Lung (tissue), 12 donors: Measurements from ENCODE around the gene FHOD1. TPM values are rescaled to one million over a fixed set of nuclear protein-coding genes. Genes with fewer than 3 reads are reported as not detected.

Source experiments
- ATAC-seq: fragments of 200-7000 bp; cut with Tn5 transposase; one replicate; pipeline ENCODE4 v1.9.1; 2020; ENCODE audit warnings: moderate number of reproducible peaks; ENCODE audit not compliant: insufficient read depth, low FRiP score
- DNase-seq, 3 donors: peaks; one replicate each; pipeline ENCODE4 v3.0.0-alpha.2; 2013 to 2017
- H3K27ac ChIP-seq, 2 donors: one replicate each; pipeline ENCODE4 v1.5.1; 2013; ENCODE audit warnings: mild to moderate bottlenecking in 2 of 2, moderate library complexity in 2 of 2, control low read depth in 1 of 2, inconsistent platforms in 1 of 2, low read depth in 1 of 2, low read length in 1 of 2
- H3K27me3 ChIP-seq, 3 donors: one replicate each; pipeline ENCODE4 v1.5.1; 2013; ENCODE audit warnings: low read length in 2 of 3; ENCODE audit not compliant: control insufficient read depth in 3 of 3, insufficient read depth in 3 of 3
- H3K36me3 ChIP-seq, 4 donors: one replicate each; pipeline ENCODE4 v1.5.1; 2013; ENCODE audit warnings: low read length in 4 of 4, mild to moderate bottlenecking in 1 of 4, moderate library complexity in 1 of 4; ENCODE audit not compliant: control insufficient read depth in 4 of 4, insufficient read depth in 4 of 4
- H3K4me1 ChIP-seq, 5 donors: one replicate each; pipeline ENCODE4 v1.5.1; 2013; ENCODE audit warnings: low read length in 5 of 5, mild to moderate bottlenecking in 2 of 5, moderate library complexity in 1 of 5; ENCODE audit not compliant: control insufficient read depth in 5 of 5, insufficient read depth in 5 of 5
- H3K4me3 ChIP-seq: one replicate; pipeline ENCODE4 v1.5.1; 2013; ENCODE audit warnings: mild to moderate bottlenecking, control low read depth, moderate library complexity
- H3K9ac ChIP-seq, 2 donors: one replicate each; pipeline ENCODE4 v1.5.1; 2013; ENCODE audit warnings: low read length in 2 of 2, control low read depth in 1 of 2; ENCODE audit not compliant: insufficient read depth in 1 of 2
- H3K9me3 ChIP-seq, 4 donors: one replicate each; pipeline ENCODE4 v1.5.1; 2013; ENCODE audit warnings: low read length in 3 of 4, mild to moderate bottlenecking in 1 of 4, moderate library complexity in 1 of 4; ENCODE audit not compliant: control insufficient read depth in 4 of 4, insufficient read depth in 3 of 4
- WGBS, 2 donors: extraction: QIAGEN DNeasy Blood & Tissue Kit; methylation state at CpG; one replicate each; pipeline ENCODE4 v1.1.7; 2013; 5-methylcytosine and 5-hydroxymethylcytosine counted together
- polyA plus RNA-seq, 2 donors: library from polyadenylated mRNA; stranded (reverse); fragments of 200-250 nt; gene quantifications; one replicate each; pipeline ENCODE4 v1.2.1, GENCODE V29; 2013
- total RNA-seq, 2 donors: library from RNA; depleted of rRNA in 1 of 2; stranded (reverse); fragments of >200 nt in 1 of 2; gene quantifications; one replicate each; pipeline ENCODE4 v1.2.1, GENCODE V29; 2014 to 2021
- TF ChIP-seq, protein P1 (sequence below): IDR thresholded peaks from 2 replicates; pipeline ENCODE4 v1.5.1; 2012; ENCODE audit warnings: mild to moderate bottlenecking; ENCODE audit errors: control extremely low read depth, extremely low read depth
- donor health status: control.
- donor health status: control.
- donor health status: Bipolar disorder and iron deficiency.
- donor health status: healthy.
- donor health status: DM: yes; HTN: yes; CAD: no.

The FHOD1 gene
- total and polyA plus RNA-seq, 4 donors = 51.3 to 129 (median 65.5) TPM

- ATAC-seq (no peak), DNase-seq (no peak)
- no peak overlapping the region for H3K4me3 ChIP-seq
- WGBS, 2 donors = 88 to 90% methylated on average over 8 of the region's 8 CpGs
- no peaks in the 10 kb centered on the region for H3K27me3 ChIP-seq
- no peak overlapping the region for H3K27ac ChIP-seq
- H3K9ac ChIP-seq = no peak overlapping the region
- H3K9me3 ChIP-seq = no peaks in the 10 kb centered on the region
- TF ChIP-seq, protein P1, sequence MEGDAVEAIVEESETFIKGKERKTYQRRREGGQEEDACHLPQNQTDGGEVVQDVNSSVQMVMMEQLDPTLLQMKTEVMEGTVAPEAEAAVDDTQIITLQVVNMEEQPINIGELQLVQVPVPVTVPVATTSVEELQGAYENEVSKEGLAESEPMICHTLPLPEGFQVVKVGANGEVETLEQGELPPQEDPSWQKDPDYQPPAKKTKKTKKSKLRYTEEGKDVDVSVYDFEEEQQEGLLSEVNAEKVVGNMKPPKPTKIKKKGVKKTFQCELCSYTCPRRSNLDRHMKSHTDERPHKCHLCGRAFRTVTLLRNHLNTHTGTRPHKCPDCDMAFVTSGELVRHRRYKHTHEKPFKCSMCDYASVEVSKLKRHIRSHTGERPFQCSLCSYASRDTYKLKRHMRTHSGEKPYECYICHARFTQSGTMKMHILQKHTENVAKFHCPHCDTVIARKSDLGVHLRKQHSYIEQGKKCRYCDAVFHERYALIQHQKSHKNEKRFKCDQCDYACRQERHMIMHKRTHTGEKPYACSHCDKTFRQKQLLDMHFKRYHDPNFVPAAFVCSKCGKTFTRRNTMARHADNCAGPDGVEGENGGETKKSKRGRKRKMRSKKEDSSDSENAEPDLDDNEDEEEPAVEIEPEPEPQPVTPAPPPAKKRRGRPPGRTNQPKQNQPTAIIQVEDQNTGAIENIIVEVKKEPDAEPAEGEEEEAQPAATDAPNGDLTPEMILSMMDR = no peak
- peaks cover 0 to 4% (median 2%) of the 10 kb centered on the region in 4 donors for H3K36me3 ChIP-seq
- peaks cover 0 to 7% (median 0%) of the 10 kb centered on the region in 5 donors for H3K4me1 ChIP-seq
These were observed 37.7 kb downstream of the FHOD1 start for GRCh38 chr16:67209565-67209964.

DNA sequence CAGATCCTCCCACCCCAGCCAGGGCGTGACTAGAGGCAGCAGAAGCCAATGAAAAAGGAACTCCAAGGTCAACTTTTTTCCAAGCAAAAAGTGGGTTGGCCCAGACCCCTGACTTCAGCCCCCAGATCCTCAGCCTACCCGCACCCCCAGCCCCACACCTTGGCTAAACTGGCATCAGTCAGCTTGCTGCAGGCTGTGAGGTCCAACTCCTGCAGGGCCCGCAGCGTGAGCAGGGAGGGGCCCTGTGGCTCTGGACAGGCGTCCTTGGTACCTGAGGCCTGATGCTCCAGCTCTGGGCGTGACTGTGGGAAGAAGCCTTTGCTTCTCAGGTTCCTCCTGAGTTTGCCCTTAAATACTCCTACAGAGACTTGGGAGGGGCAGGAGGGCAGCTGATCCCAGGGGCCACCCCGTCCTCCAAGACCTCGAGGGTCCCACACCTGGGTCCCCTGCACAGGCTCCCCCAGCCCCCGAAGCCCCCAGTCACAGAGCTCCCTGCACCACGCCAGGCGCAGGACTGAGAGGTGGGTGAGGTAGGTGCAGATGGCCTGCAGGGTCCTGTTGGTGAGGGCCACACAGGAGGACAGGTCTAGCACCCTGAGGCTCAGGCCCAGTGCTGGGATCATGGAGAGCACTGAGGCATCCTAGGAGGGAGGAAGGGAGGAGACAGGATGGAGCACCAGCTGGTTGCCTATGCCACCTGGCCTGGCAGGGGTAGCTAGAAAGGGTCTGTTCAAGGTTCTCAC is 39.0 kb downstream of the FHOD1 start:
- Histone ChIP-seq H3K36me3 (peaks cover 3 to 12% (median 3%) of the 10 kb centered on the region in 4 donors), H3K4me1 (peaks cover 0 to 7% (median 0%) of the 10 kb centered on the region in 5 donors), H3K9me3 (no peaks in the 10 kb centered on the region), H3K27ac (no peak overlapping the region), H3K4me3 (no peak overlapping the region), H3K9ac (no peak overlapping the region), H3K27me3 (no peaks in the 10 kb centered on the region)
- TF ChIP-seq, protein P1 = no peak
- DNase-seq (no peak), ATAC-seq (no peak)
- 95 to 96% methylated on average over 11 of the region's 11 CpGs for WGBS, 2 donors

GRCh38 chr16:67207249-67208091 is 39.8 kb downstream of the FHOD1 start:
- H3K36me3 ChIP-seq = peaks cover 3 to 20% (median 3%) of the 10 kb centered on the region in 4 donors
- TF ChIP-seq, protein P1 = no peak
- no peak overlapping the region for H3K4me3 ChIP-seq
- H3K4me1 ChIP-seq = peaks cover 0 to 7% (median 0%) of the 10 kb centered on the region in 5 donors
- DNase-seq (no peak), ATAC-seq (peak; percentile 21)
- H3K9ac ChIP-seq = no peak overlapping the region
- H3K27ac ChIP-seq = no peak overlapping the region
- no peaks in the 10 kb centered on the region for H3K9me3 ChIP-seq
- WGBS, 2 donors = 74 to 80% methylated on average over 21 of the region's 21 CpGs
- H3K27me3 ChIP-seq = no peaks in the 10 kb centered on the region
